Heart left ventricle (tissue), 16 donors: ENCODE data around the gene TMEM239. TPM values are rescaled to one million over a fixed set of nuclear protein-coding genes. Genes with fewer than 3 reads are reported as not detected.

Source experiments
- ATAC-seq, 4 donors: fragments of 200-7000 bp; cut with Tn5 transposase; one replicate each; pipeline ENCODE4 v1.9.1; 2020 to 2022; ENCODE audit warnings: moderate library complexity in 4 of 4, mild to moderate bottlenecking in 3 of 4, moderate number of reproducible peaks in 1 of 4
- DNase-seq, 5 donors: peaks; one replicate each; pipeline ENCODE4 v3.0.0-alpha.2; 2020
- H3K27ac ChIP-seq, 12 donors: fragments of 200-600 bp; sonication (generic) in 4 of 12; one replicate each; pipeline versions ENCODE4 v1.5.0 to v1.8.0; 2016 to 2022; ENCODE audit warnings: mild to moderate bottlenecking in 2 of 12
- H3K27me3 ChIP-seq, 9 donors: fragments of 200-600 bp; sonication (generic) in 2 of 9; one replicate each; pipeline versions ENCODE4 v1.5.1 to v1.8.0; 2016 to 2022; ENCODE audit warnings: mild to moderate bottlenecking in 3 of 9
- H3K36me3 ChIP-seq, 9 donors: fragments of 200-600 bp; sonication (generic) in 2 of 9; one replicate each; pipeline versions ENCODE4 v1.5.0 to v1.8.0; 2018 to 2022; ENCODE audit warnings: mild to moderate bottlenecking in 2 of 9
- H3K4me1 ChIP-seq, 12 donors: fragments of 200-600 bp; sonication (generic) in 4 of 12; one replicate each; pipeline versions ENCODE4 v1.5.0 to v1.8.0; 2016 to 2022; ENCODE audit warnings: mild to moderate bottlenecking in 3 of 12
- H3K4me3 ChIP-seq, 12 donors: fragments of 200-600 bp; sonication (generic) in 4 of 12; one replicate each; pipeline versions ENCODE4 v1.5.0 to v1.8.0; 2017 to 2022; ENCODE audit warnings: mild to moderate bottlenecking in 9 of 12, moderate library complexity in 4 of 12
- H3K9me3 ChIP-seq, 12 donors: fragments of 200-600 bp; sonication (generic) in 4 of 12; one replicate each; pipeline versions ENCODE4 v1.5.0 to v1.8.0; 2016 to 2022; ENCODE audit warnings: mild to moderate bottlenecking in 1 of 12
- POLR2A ChIP-seq, 2 donors: fragments of 450-650 bp; IDR thresholded peaks; one replicate each; pipeline ENCODE4 v1.6.1; 2017; ENCODE audit warnings: antibody characterized with exemption in 2 of 2, mild to moderate bottlenecking in 2 of 2, moderate library complexity in 2 of 2
- WGBS, 4 donors: extraction: QIAGEN DNeasy Blood & Tissue Kit in 2 of 4; methylation state at CpG; one replicate each; pipeline versions ENCODE4 v1.1.5 to v1.1.7; 2013 to 2018; 5-methylcytosine and 5-hydroxymethylcytosine counted together
- intact Hi-C, 10 donors: fragments of 100-400 bp; cut with DNase I; formaldehyde crosslinking; loops; one replicate each; pipeline versions ENCODE4 v1.11.1 to v1.14.2; 2022
- polyA plus RNA-seq, 2 donors: library from polyadenylated mRNA; stranded (reverse); fragments of 200-250 nt; gene quantifications; one replicate each; pipeline ENCODE4 v1.2.3, GENCODE V29; 2013
- total RNA-seq, 9 donors: library from RNA; depleted of rRNA in 2 of 9; stranded (reverse); fragments of >200 nt in 2 of 9; fragmentation: NEBNext Ultra II Directional in 3 of 9; extraction: Animal tissue kit (Norgen Biotek cat#: 25700) in 3 of 9; gene quantifications; one replicate each; pipeline versions ENCODE4 v1.1.0 to v1.2.4, GENCODE V29; 2016 to 2023
- TF ChIP-seq, protein P1 (sequence below), 12 donors: fragments of 200-600 bp; sonication (generic) in 4 of 12; IDR thresholded peaks; one replicate each; pipeline versions ENCODE4 v1.5.0 to v1.8.0; 2018 to 2022; ENCODE audit warnings: antibody characterized with exemption in 12 of 12, mild to moderate bottlenecking in 5 of 12
- donor health status: ischemic (EF 13 %, LVEDD 7.1; RV severe dilation, severe dysfunction).
- donor health status: healthy with polysubstance abuse.
- donor health status: DM: no; HTN: yes; CAD: no.
- donor health status: DM: no; HTN: no; CAD: no.
- donor health status: ischemic (EF 25% LVEDD 6.9; RV normal size, moderate dysfunction).
- donor health status: ischemic (EF 25% LVEDD 5.7; RV mildly dilated, moderate dysfunction).
- donor health status: healthy.
- donor health status: DM: yes; HTN: yes; CAD: no.
- donor health status: ischemic (EF 35%, LVEDD 5.7; RV mildly dilated, moderate dysfunction).
- donor health status: nonischemic (EF 11% LVEDD 7.7; RV severe dilation, severe dysfunction).
- donor health status: DM: yes; HTN: yes; CAD: no.
- donor health status: PGD.
- donor health status: ischemic (EF 29% LVEDD 5.4; RV normal size, mild dysfunction).
- donor health status: nonischemic (EF 23%, LVEDD 6.1; RV moderate dilation, normal function).

TMEM239 gene
- total and polyA plus RNA-seq, 11 donors = not detected

DNA sequence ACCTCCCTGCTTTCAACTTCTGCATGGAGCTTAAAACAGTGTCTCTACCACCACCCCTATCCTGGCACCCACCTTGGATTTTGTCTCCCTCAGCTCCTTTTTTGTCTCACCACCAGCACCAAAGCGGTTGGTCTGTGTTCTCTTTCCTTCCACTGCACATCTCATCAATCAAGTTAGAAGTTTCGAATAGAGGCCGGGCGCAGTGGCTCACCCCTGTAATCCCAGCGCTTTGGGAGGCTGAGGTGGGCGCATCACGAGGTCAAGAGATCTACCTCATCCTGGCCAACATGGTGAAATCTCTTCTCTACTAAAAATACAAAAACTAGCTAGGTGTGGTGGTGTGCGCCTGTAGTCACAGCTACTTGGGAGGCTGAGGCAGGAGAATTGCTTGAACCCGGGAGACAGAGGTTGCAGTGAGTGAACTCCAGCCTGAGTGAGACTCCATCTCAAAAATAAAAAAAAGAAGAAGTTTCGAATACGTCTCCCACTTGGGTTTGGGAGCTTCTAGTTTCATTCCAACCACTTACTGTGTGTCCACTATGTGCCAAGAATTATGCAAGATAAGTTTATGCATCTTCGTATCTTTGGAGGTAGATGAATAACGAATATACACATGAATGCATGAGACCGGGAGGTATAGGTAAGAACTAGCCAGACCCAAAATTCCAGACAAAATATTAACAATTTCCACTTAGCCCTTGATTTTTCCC is 18.4 kb downstream of the TMEM239 start:
- WGBS, 4 donors = 92 to 99% (median 95%) methylated on average over 14 of the region's 14 CpGs
- no peak for DNase-seq
- Histone ChIP-seq H3K27ac (no peak overlapping the region), H3K9me3 (no peaks in the 10 kb centered on the region), H3K4me3 (no peak overlapping the region), H3K27me3 (peaks cover 0 to 5% (median 0%) of the 10 kb centered on the region in 9 donors), H3K4me1 (peaks cover 0 to 30% (median 1%) of the 10 kb centered on the region in 12 donors), H3K36me3 (peaks cover 0 to 6% (median 0%) of the 10 kb centered on the region in 9 donors)
- TF ChIP-seq, protein P1, sequence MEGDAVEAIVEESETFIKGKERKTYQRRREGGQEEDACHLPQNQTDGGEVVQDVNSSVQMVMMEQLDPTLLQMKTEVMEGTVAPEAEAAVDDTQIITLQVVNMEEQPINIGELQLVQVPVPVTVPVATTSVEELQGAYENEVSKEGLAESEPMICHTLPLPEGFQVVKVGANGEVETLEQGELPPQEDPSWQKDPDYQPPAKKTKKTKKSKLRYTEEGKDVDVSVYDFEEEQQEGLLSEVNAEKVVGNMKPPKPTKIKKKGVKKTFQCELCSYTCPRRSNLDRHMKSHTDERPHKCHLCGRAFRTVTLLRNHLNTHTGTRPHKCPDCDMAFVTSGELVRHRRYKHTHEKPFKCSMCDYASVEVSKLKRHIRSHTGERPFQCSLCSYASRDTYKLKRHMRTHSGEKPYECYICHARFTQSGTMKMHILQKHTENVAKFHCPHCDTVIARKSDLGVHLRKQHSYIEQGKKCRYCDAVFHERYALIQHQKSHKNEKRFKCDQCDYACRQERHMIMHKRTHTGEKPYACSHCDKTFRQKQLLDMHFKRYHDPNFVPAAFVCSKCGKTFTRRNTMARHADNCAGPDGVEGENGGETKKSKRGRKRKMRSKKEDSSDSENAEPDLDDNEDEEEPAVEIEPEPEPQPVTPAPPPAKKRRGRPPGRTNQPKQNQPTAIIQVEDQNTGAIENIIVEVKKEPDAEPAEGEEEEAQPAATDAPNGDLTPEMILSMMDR (IDR thresholded peaks at IDR 0.05) = no peak
- no peak for TF ChIP-seq POLR2A (IDR thresholded peaks at IDR 0.05)
- intact Hi-C loops = loop anchor here in 2 of 10 donors (5.0 kb wide), 2 partner anchors 82 to 172 kb away; partner anchors contain the start of gene IDH3B (in 1 of the 2)
- no peak for ATAC-seq

DNA sequence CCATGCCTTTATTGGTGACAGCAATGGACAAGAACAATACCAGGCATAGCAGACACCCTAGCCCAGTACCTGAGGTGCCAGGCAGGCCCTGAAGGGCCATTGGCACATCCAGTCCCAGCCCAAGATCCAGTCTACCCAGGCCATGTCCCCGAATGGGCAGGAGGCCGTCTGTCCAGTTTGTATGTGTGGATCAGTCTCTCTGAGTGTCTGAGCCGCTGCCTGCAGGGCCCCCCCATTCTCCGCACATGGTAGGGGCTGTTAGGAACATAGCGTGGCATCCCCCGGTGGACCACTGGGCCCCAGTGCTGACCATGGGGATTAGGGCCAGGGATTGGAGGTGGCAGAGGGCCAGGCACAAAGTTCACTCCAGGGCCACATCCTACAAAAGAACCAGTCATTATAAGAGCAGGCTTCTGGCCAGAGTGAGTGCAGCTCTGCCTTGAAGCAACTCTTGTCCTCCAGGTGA is 19.2 kb downstream of the TMEM239 start:
- peaks cover 0 to under 1% (median 0%) of the 10 kb centered on the region in 9 donors for H3K27me3 ChIP-seq
- H3K4me3 ChIP-seq = no peak overlapping the region
- peaks cover 0 to 38% (median 7%) of the 10 kb centered on the region in 12 donors for H3K4me1 ChIP-seq
- H3K9me3 ChIP-seq = no peaks in the 10 kb centered on the region
- no peak for DNase-seq
- no peak overlapping the region for H3K27ac ChIP-seq
- peaks cover 0 to 6% (median 0%) of the 10 kb centered on the region in 9 donors for H3K36me3 ChIP-seq
- TF ChIP-seq, protein P1 (IDR thresholded peaks at IDR 0.05) = no peak
- no peak for TF ChIP-seq POLR2A (IDR thresholded peaks at IDR 0.05)
- ATAC-seq = no peak
- WGBS, 4 donors = 85 to 100% (median 95%) methylated on average over 1 to 6 of the region's 6 CpGs
- intact Hi-C loops = loop anchor here in 2 of 10 donors (5.0 kb wide), 2 partner anchors 83 to 173 kb away; partner anchors contain the start of gene IDH3B (in 1 of the 2)

DNA sequence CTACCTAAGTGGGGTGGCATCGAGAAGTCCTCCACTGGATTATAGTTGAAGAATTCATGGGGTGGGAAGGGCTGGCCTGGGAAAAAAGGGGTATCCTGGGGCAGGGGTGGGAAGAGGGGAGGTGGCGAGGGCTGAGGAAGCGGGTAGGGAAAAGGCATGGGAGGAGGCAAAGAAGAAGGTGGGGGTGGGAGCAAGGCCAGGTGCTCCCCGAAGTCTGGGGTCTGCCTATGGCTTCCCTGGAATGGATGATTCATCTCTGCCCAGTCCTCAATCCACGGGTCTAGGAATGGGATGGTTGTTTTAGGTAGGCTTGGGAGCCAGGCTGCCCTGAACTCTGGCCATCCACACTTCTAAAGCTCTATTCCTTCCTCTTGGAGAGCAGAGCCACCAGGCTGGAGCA is 19.9 kb downstream of the TMEM239 start:
- Histone ChIP-seq H3K9me3 (no peaks in the 10 kb centered on the region), H3K4me3 (no peak overlapping the region), H3K4me1 (peaks cover 0 to 40% (median 7%) of the 10 kb centered on the region in 12 donors), H3K27me3 (no peaks in the 10 kb centered on the region), H3K27ac (no peak overlapping the region), H3K36me3 (peaks cover 0 to 6% (median 0%) of the 10 kb centered on the region in 9 donors)
- TF ChIP-seq, protein P1 (IDR thresholded peaks at IDR 0.05) = no peak
- no peak for TF ChIP-seq POLR2A (IDR thresholded peaks at IDR 0.05)
- ATAC-seq = no peak
- intact Hi-C loops = loop anchor here in 2 of 10 donors (5.0 kb wide), 2 partner anchors 84 to 174 kb away; partner anchors contain the start of gene IDH3B (in 1 of the 2)
- no peak for DNase-seq
- WGBS, 4 donors = 83 to 91% (median 87%) methylated on average over 5 of the region's 5 CpGs

DNA sequence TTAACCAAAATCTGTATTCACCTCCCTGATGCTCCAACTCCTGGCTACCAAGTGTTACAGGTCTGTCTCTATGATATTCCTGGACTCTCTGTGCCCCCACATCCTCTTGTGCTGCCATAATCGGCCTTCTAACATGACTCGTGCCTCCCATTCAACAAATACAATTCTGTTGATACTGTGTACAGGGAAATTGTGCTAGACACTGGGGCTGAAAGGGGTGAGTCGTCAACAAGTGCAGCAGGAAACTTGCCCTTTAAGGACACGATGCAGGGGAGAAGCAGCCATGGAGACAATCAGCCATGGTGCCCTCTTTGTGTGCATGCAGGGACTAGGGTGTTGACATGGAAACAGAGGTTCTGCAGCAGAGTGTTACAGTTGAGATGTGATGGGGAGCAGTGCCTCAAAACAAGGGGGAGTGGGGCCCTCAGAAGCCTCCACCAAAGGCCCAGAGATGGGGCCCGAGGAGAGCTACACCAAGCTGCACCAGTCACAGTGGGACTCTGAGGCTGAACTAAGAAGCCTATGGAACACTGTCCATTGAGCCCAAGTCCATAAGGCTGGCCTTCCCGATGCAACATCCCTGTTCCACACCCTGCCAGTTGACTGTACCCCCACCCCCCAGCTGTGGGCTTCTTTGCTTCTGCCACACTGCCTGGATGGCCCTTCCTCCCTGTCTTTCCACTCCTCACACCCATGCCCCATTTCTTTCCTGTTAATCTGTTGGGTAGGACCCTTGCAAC is 21.2 kb downstream of the TMEM239 start:
- H3K4me1 ChIP-seq = peaks cover 0 to 39% (median 15%) of the 10 kb centered on the region in 12 donors
- ATAC-seq (no peak), DNase-seq (no peak)
- H3K27me3 ChIP-seq = no peaks in the 10 kb centered on the region
- 79 to 93% (median 89%) methylated on average over 6 of the region's 6 CpGs for WGBS, 4 donors
- peaks cover 0 to 6% (median 0%) of the 10 kb centered on the region in 9 donors for H3K36me3 ChIP-seq
- intact Hi-C loops = loop anchor here in 2 of 10 donors (5.0 kb wide), 2 partner anchors 85 to 175 kb away; partner anchors contain the start of gene IDH3B (in 1 of the 2)
- H3K4me3 ChIP-seq = no peak overlapping the region
- no peaks in the 10 kb centered on the region for H3K9me3 ChIP-seq
- no peak overlapping the region for H3K27ac ChIP-seq
- TF ChIP-seq POLR2A (IDR thresholded peaks at IDR 0.05) = no peak
- TF ChIP-seq, protein P1 (IDR thresholded peaks at IDR 0.05) = no peak
